NCI-H2107 (cell line): ENCODE data around the gene RABGAP1L.
"Not testable (repeated sequence)": the region's sequence is repeated elsewhere in the genome, so short reads cannot be mapped to it uniquely, and the experiment has no call there.

ENCODE experiments used
- DNase-seq: peaks from one replicate; lab custom pipeline; 2025; lab: John Stamatoyannopoulos, UW

The RABGAP1L gene

GRCh38 chr1:174364996-174365736, 205.8 kb downstream of the RABGAP1L start:
- DNase-seq, result no peak

GRCh38 chr1:174366946-174367345, 207.6 kb downstream of the RABGAP1L start:
- no peak for DNase-seq

- DNase-seq, result no peak
Measured at GRCh38 chr1:174367892-174368291, 208.6 kb downstream of the RABGAP1L start.

- no peak for DNase-seq
Measured at GRCh38 chr1:174376030-174376429, 216.7 kb downstream of the RABGAP1L start.

- no peak for DNase-seq
Measured at GRCh38 chr1:174391716-174392115, 232.4 kb downstream of the RABGAP1L start.

GRCh38 chr1:174393885-174394284, 234.6 kb downstream of the RABGAP1L start:
- DNase-seq, result no peak

- no peak for DNase-seq
Measured at GRCh38 chr1:174397261-174397660, 237.9 kb downstream of the RABGAP1L start.

GRCh38 chr1:174398246-174398645, 238.9 kb downstream of the RABGAP1L start:
- DNase-seq, result no peak

GRCh38 chr1:174399211-174399610, 239.9 kb downstream of the RABGAP1L start:
- no peak for DNase-seq

GRCh38 chr1:174401075-174401474, 241.8 kb downstream of the RABGAP1L start:
- no peak for DNase-seq

GRCh38 chr1:174405219-174405618, 245.9 kb downstream of the RABGAP1L start:
- no peak for DNase-seq

GRCh38 chr1:174406421-174406820, 247.1 kb downstream of the RABGAP1L start:
- DNase-seq, result no peak

GRCh38 chr1:174407665-174408064, 248.3 kb downstream of the RABGAP1L start:
- DNase-seq, result no peak

GRCh38 chr1:174408146-174408545, 248.8 kb downstream of the RABGAP1L start:
- no peak for DNase-seq

- not testable (repeated sequence) for DNase-seq
Measured at GRCh38 chr1:174409801-174410200, 250.5 kb downstream of the RABGAP1L start.

- DNase-seq, result no peak
Measured at GRCh38 chr1:174413632-174414031, 254.3 kb downstream of the RABGAP1L start.

- DNase-seq, result no peak
Measured at GRCh38 chr1:174414203-174414602, 254.9 kb downstream of the RABGAP1L start.

GRCh38 chr1:174415506-174415905, 256.2 kb downstream of the RABGAP1L start:
- no peak for DNase-seq

- no peak for DNase-seq
Measured at GRCh38 chr1:174417921-174418320, 258.6 kb downstream of the RABGAP1L start.

- DNase-seq, result no peak
Measured at GRCh38 chr1:174425121-174425520, 265.8 kb downstream of the RABGAP1L start.

GRCh38 chr1:174426153-174426552, 266.8 kb downstream of the RABGAP1L start:
- no peak for DNase-seq

GRCh38 chr1:174428033-174428432, 268.7 kb downstream of the RABGAP1L start:
- no peak for DNase-seq

GRCh38 chr1:174428739-174429138, 269.4 kb downstream of the RABGAP1L start:
- no peak for DNase-seq

GRCh38 chr1:174433451-174433850, 274.1 kb downstream of the RABGAP1L start:
- no peak for DNase-seq
